ENCODE results near the gene DNM3.

DNA sequence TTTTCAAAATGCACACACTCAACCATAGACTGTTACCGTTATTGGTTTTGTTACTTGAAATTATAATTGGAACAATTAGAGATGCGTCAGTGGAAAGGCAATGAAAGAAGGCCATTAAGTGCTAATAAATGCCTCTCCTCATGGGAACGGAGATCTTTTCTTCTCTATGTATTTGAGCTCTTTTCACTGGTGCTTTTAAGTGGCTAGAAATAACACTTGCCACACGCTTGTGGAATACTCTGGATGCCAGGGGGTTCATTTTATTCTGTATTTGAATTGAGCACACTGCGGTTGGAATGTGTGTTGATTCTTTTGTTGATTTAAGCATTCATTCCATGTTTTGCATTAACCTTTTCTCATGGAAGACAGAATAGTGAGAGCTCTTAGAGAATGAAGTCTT is 68.4 kb downstream of the DNM3 start:
- no peak for TF ChIP-seq EP300 (IDR thresholded peaks at IDR 0.05)
- TF ChIP-seq CTCF (IDR thresholded peaks at IDR 0.05): no peak
